A204.1 (cell line): ENCODE results near the gene PRR33.

ENCODE experiments used
- FAIRE-seq: peaks from 2 replicates; lab custom pipeline; 2012; peaks lifted over from hg19 to GRCh38; lab: Jason Lieb, UNC

Gene PRR33

GRCh38 chr11:1916132-1916985 is 24.7 kb upstream of the PRR33 start:
- FAIRE-seq, result no peak

- no peak for FAIRE-seq
Measured at GRCh38 chr11:1915795-1916131, 24.1 kb upstream of the PRR33 start.

- no peak for FAIRE-seq
Measured at GRCh38 chr11:1913271-1914060, 21.8 kb upstream of the PRR33 start.

- no peak for FAIRE-seq
Measured at GRCh38 chr11:1912289-1912878, 20.7 kb upstream of the PRR33 start.

- no peak for FAIRE-seq
Measured at GRCh38 chr11:1909524-1909923, 17.8 kb upstream of the PRR33 start.

GRCh38 chr11:1908618-1909017 is 16.9 kb upstream of the PRR33 start:
- no peak for FAIRE-seq

GRCh38 chr11:1906611-1907423 is 15.1 kb upstream of the PRR33 start:
- no peak for FAIRE-seq

- no peak for FAIRE-seq
Measured at GRCh38 chr11:1906181-1906580, 14.5 kb upstream of the PRR33 start.

- no peak for FAIRE-seq
Measured at GRCh38 chr11:1899686-1900085, 8.0 kb upstream of the PRR33 start.

GRCh38 chr11:1899090-1899489 is 7.4 kb upstream of the PRR33 start:
- no peak for FAIRE-seq

GRCh38 chr11:1896923-1897322 is 5.2 kb upstream of the PRR33 start:
- no peak for FAIRE-seq

GRCh38 chr11:1896468-1896867 is 4.8 kb upstream of the PRR33 start:
- FAIRE-seq, result no peak

GRCh38 chr11:1894759-1895158 is 3.1 kb upstream of the PRR33 start:
- FAIRE-seq, result no peak

GRCh38 chr11:1893581-1894359 is 2.1 kb upstream of the PRR33 start:
- no peak for FAIRE-seq

GRCh38 chr11:1892558-1892957 is 863 bp upstream of the PRR33 start:
- no peak for FAIRE-seq

- FAIRE-seq, result no peak
Measured at GRCh38 chr11:1892116-1892515, 421 bp upstream of the PRR33 start.

- FAIRE-seq, result no peak
Measured at GRCh38 chr11:1890856-1891830, 552 bp downstream of the PRR33 start.

GRCh38 chr11:1889941-1890855 is 1.5 kb downstream of the PRR33 start:
- no peak for FAIRE-seq

- no peak for FAIRE-seq
Measured at GRCh38 chr11:1889224-1889930, 2.3 kb downstream of the PRR33 start.
